SHP77 (cell line): ENCODE data around the gene GTF3C5.
"Not testable (repeated sequence)": the region's sequence is repeated elsewhere in the genome, so short reads cannot be mapped to it uniquely, and the experiment has no call there.

Source experiments
- DNase-seq, 2 experiments: peaks; one replicate each; lab custom pipeline; 2025; lab: John Stamatoyannopoulos, UW

Gene GTF3C5

GRCh38 chr9:133090187-133090586 lies 59.4 kb downstream of the GTF3C5 start:
- DNase-seq: peak in 1 of 2 experiments; percentile 3

- no peak for DNase-seq
These were observed 60.1 kb downstream of the GTF3C5 start for GRCh38 chr9:133090752-133091385.

GRCh38 chr9:133094351-133094750 lies 63.6 kb downstream of the GTF3C5 start:
- DNase-seq: not testable (repeated sequence)

- no peak for DNase-seq
These were observed 64.1 kb downstream of the GTF3C5 start for GRCh38 chr9:133094842-133095393.

GRCh38 chr9:133098104-133098754 lies 67.4 kb downstream of the GTF3C5 start:
- no peak for DNase-seq

- no peak for DNase-seq
These were observed 68.1 kb downstream of the GTF3C5 start for GRCh38 chr9:133098871-133099270.

- no peak for DNase-seq
These were observed 69.1 kb downstream of the GTF3C5 start for GRCh38 chr9:133099726-133100505.

- DNase-seq: no peak
These were observed 69.9 kb downstream of the GTF3C5 start for GRCh38 chr9:133100506-133101355.

GRCh38 chr9:133101356-133102189 lies 70.8 kb downstream of the GTF3C5 start:
- DNase-seq: no peak

GRCh38 chr9:133102190-133103021 lies 71.6 kb downstream of the GTF3C5 start:
- no peak for DNase-seq

GRCh38 chr9:133103183-133103986 lies 72.6 kb downstream of the GTF3C5 start:
- DNase-seq: peak; percentile 31 to 36

- no peak for DNase-seq
These were observed 73.2 kb downstream of the GTF3C5 start for GRCh38 chr9:133103987-133104505.

- DNase-seq: no peak
These were observed 74.1 kb downstream of the GTF3C5 start for GRCh38 chr9:133104718-133105460.

- no peak for DNase-seq
These were observed 74.6 kb downstream of the GTF3C5 start for GRCh38 chr9:133105461-133105770.

GRCh38 chr9:133106511-133107244 lies 75.9 kb downstream of the GTF3C5 start:
- DNase-seq: no peak

GRCh38 chr9:133107245-133107722 lies 76.5 kb downstream of the GTF3C5 start:
- no peak for DNase-seq
